GM12872 (cell line): ENCODE measurements around the gene APOBEC3B.
A peak's percentile ranks its signal among the peaks of the same experiment; 100 is the strongest.

Source experiments
- CTCF ChIP-seq: IDR thresholded peaks from 3 replicates; pipeline ENCODE4 v1.5.1; 2011; ENCODE audit warnings: low read depth, mild to moderate bottlenecking, low read length, moderate library complexity; ENCODE audit not compliant: insufficient read depth

APOBEC3B gene

GRCh38 chr22:38987171-38987895 is 5.2 kb downstream of the APOBEC3B start:
- no peak for TF ChIP-seq CTCF

DNA sequence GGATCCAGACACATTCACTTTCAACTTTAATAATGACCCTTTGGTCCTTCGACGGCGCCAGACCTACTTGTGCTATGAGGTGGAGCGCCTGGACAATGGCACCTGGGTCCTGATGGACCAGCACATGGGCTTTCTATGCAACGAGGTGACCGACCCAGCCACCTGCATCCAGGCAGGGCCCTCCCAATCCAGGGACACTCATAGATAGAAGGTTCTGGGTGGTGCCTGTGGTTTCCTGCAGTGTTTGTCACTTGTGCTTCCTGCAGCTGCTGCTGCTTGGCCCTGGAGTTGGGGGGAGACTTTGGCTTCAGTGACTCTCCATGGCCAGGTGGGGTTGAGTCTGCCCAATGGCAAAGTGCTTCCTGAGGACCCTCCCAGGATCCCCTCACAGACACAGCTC is 7.3 kb downstream of the APOBEC3B start:
- no peak for TF ChIP-seq CTCF

- no peak for TF ChIP-seq CTCF
Observed at GRCh38 chr22:38996105-38996504, 14.0 kb downstream of the APOBEC3B start.

DNA sequence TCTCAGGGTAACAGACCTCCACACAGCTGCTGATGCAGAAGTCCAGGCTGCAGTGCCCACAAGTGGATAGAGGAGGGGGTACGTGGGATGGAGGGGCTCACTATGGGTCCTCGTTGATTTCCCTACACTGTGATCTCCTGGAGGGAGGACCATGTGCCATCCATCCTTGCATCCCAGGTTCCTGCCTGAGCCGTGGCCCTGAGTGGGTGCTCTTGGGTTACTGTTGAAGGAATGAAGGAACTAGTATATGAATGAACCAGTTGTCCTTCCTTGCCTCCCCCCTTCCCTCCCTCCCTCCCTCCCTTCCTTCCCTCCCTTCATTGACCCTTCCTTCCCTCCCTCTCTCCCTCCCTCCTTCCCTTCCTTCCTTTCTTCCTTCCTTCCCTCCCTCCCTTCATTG is 15.4 kb downstream of the APOBEC3B start:
- TF ChIP-seq CTCF, result no peak

DNA sequence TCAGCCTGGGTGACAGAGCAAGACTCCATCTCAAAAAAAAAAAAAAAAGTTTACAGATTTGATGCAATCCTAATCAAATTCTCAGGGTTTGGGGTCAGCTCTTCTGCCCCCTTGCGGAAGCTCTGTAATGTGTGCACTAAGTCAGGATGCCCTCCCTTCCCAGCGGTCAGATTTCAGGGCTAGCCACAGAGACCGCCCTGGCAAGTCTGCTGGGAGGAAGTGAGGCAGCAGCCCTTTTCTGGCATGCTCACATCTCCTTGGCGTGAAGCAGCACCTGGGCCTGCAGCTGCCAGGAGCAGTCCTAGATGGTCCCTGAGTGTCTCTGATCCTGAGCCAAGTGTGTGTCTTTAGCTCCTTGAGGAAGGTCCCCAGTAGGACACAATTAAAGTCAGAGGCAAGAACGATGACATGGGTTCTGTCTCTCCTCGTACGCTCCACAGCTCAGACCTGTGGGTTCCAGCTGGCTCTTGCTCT is 21.1 kb downstream of the APOBEC3B start:
- TF ChIP-seq CTCF, result peak; percentile 82

GRCh38 chr22:39007177-39007576 is 25.0 kb downstream of the APOBEC3B start:
- no peak for TF ChIP-seq CTCF

- TF ChIP-seq CTCF, result no peak
Observed at GRCh38 chr22:39010946-39011345, 28.8 kb downstream of the APOBEC3B start.
